Glutamatergic neuron (in vitro differentiated cells): ENCODE results near the gene PROC. TPM values are rescaled to one million over a fixed set of nuclear protein-coding genes. Genes with fewer than 3 reads are reported as not detected.

ENCODE experiments used
- DNase-seq: peaks from one replicate; pipeline ENCODE4 v3.0.0; 2022
- H3K27ac Mint-ChIP-seq: one replicate; pipeline ENCODE4 v1.8.0; 2020; ENCODE audit warnings: mild to moderate bottlenecking, mixed read lengths, inconsistent platforms; ENCODE audit not compliant: unreplicated experiment
- H3K27me3 Mint-ChIP-seq: one replicate; pipeline ENCODE4 v1.8.0; 2020; ENCODE audit warnings: mild to moderate bottlenecking, moderate library complexity, mixed read lengths, inconsistent platforms; ENCODE audit not compliant: unreplicated experiment
- H3K36me3 Mint-ChIP-seq: one replicate; pipeline ENCODE4 v1.8.0; 2020; ENCODE audit warnings: mild to moderate bottlenecking, mixed read lengths, inconsistent platforms; ENCODE audit not compliant: unreplicated experiment
- H3K4me1 Mint-ChIP-seq: one replicate; pipeline ENCODE4 v1.8.0; 2020; ENCODE audit warnings: mild to moderate bottlenecking, low read depth, mixed read lengths, inconsistent platforms; ENCODE audit not compliant: unreplicated experiment
- H3K4me3 Mint-ChIP-seq: one replicate; pipeline ENCODE4 v1.8.0; 2020; ENCODE audit warnings: mild to moderate bottlenecking, mixed read lengths, inconsistent platforms; ENCODE audit not compliant: unreplicated experiment
- H3K9me3 Mint-ChIP-seq: one replicate; pipeline ENCODE4 v1.8.0; 2020; ENCODE audit warnings: mild to moderate bottlenecking, moderate library complexity, mixed read lengths, inconsistent platforms; ENCODE audit not compliant: unreplicated experiment
- CTCF ChIP-seq: fragments of 200-600 bp; sonication (generic); IDR thresholded peaks from one replicate; pipeline ENCODE4 v1.5.0; 2021; ENCODE audit not compliant: partially characterized antibody, unreplicated experiment
- total RNA-seq: library from RNA; stranded (reverse); fragmentation: NEBNext Ultra II Directional; extraction: Animal tissue kit (Norgen Biotek cat#: 25700); gene quantifications from one replicate; pipeline ENCODE4 v1.2.1, GENCODE V29; 2021; ENCODE audit not compliant: unreplicated experiment

The PROC gene
- total RNA-seq, 1 donor from 2014 or later = not detected

- peaks cover 5% of the 10 kb centered on the region for H3K27me3 Mint-ChIP-seq
- no peak for DNase-seq
- peaks cover 6% of the 10 kb centered on the region for H3K4me1 Mint-ChIP-seq
- H3K36me3 Mint-ChIP-seq = no peaks in the 10 kb centered on the region
- no peak overlapping the region for H3K4me3 Mint-ChIP-seq
- H3K9me3 Mint-ChIP-seq = peaks cover 3% of the 10 kb centered on the region
- no peak for TF ChIP-seq CTCF
- H3K27ac Mint-ChIP-seq = no peak overlapping the region
These were observed 16.3 kb downstream of the PROC start for GRCh38 chr2:127434515-127434914.

- no peak overlapping the region for H3K4me3 Mint-ChIP-seq
- peaks cover 5% of the 10 kb centered on the region for H3K9me3 Mint-ChIP-seq
- H3K36me3 Mint-ChIP-seq = peaks cover 7% of the 10 kb centered on the region
- no peak for DNase-seq
- TF ChIP-seq CTCF = no peak
- H3K27me3 Mint-ChIP-seq = peaks cover 3% of the 10 kb centered on the region
- peaks cover 6% of the 10 kb centered on the region for H3K4me1 Mint-ChIP-seq
- no peak overlapping the region for H3K27ac Mint-ChIP-seq
These were observed 18.8 kb downstream of the PROC start for GRCh38 chr2:127437056-127437455.

- Mint-ChIP-seq H3K4me1 (peaks cover 6% of the 10 kb centered on the region), H3K9me3 (peaks cover 5% of the 10 kb centered on the region), H3K27me3 (no peaks in the 10 kb centered on the region), H3K36me3 (peaks cover 7% of the 10 kb centered on the region), H3K27ac (no peak overlapping the region), H3K4me3 (no peak overlapping the region)
- no peak for TF ChIP-seq CTCF
- no peak for DNase-seq
These were observed 19.8 kb downstream of the PROC start for GRCh38 chr2:127437781-127438726.

GRCh38 chr2:127439343-127439742, 21.1 kb downstream of the PROC start:
- Mint-ChIP-seq H3K4me1 (peaks cover 6% of the 10 kb centered on the region), H3K36me3 (peaks cover 7% of the 10 kb centered on the region), H3K9me3 (peaks cover 5% of the 10 kb centered on the region), H3K27me3 (no peaks in the 10 kb centered on the region), H3K4me3 (no peak overlapping the region), H3K27ac (no peak overlapping the region)
- DNase-seq = no peak
- no peak for TF ChIP-seq CTCF

- peaks cover 2% of the 10 kb centered on the region for H3K4me1 Mint-ChIP-seq
- no peak overlapping the region for H3K27ac Mint-ChIP-seq
- H3K4me3 Mint-ChIP-seq = no peak overlapping the region
- no peaks in the 10 kb centered on the region for H3K27me3 Mint-ChIP-seq
- peaks cover 4% of the 10 kb centered on the region for H3K36me3 Mint-ChIP-seq
- no peak for DNase-seq
- H3K9me3 Mint-ChIP-seq = no peaks in the 10 kb centered on the region
- no peak for TF ChIP-seq CTCF
These were observed 30.3 kb downstream of the PROC start for GRCh38 chr2:127448526-127448925.
